Measurements from ENCODE around the gene RSPH6A.

RSPH6A gene

DNA sequence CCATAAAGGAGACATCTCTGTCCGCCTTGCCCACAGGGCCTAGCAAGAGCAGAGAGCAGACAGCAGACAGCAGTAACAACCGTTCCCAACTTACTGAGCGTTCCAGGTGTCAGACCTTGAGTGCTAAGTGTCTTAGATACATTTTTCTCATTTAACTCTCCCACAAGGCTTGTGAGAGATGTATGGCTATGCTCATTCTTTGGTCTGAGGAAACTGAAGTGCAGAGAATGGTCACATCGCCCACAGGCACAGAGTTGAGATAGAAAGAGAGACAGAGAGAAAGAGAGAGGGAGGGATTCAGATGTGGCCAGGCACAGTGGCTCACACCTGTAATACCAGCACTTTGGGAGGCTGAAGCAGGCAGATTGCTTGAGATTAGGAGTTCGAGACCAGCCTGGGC, 67.6 kb downstream of the RSPH6A start:
- TF ChIP-seq CTCF (IDR thresholded peaks at IDR 0.05; ENCODE audit: low read depth, low read length) = no peak
- DNase-seq (ENCODE audit: extremely low read depth, low read depth) = no peak

GRCh38 chr19:45746866-45747265, 68.2 kb downstream of the RSPH6A start:
- no peak for DNase-seq (ENCODE audit: extremely low read depth, low read depth)
- no peak for TF ChIP-seq CTCF (IDR thresholded peaks at IDR 0.05; ENCODE audit: low read depth, low read length)
